IMR-90 (cell line): ENCODE measurements around the gene EPAS1. TPM values are rescaled to one million over a fixed set of nuclear protein-coding genes. Genes with fewer than 3 reads are reported as not detected.

Source experiments
- ATAC-seq: fragments of 200-7000 bp; cut with Tn5 transposase; 2 replicates; pipeline ENCODE4 v1.9.1; 2020; ENCODE audit warnings: low read depth, mild to moderate bottlenecking, moderate library complexity
- BruUV-seq: library from RNA; stranded (reverse); fragments of 400-500 nt; replicated peaks from 2 replicates; lab custom pipeline; 2021; lab: Mats Ljungman, UMichigan
- CTCF ChIA-PET: fragments of 300-600 bp; formaldehyde crosslinking; extraction: SDS; loops from one replicate; lab custom pipeline; 2021; ENCODE audit warnings: antibody characterized with exemption; lab: Yijun Ruan, JAX
- POLR2A ChIA-PET: fragments of 300-600 bp; sonication (Branson Sonifier 250); formaldehyde crosslinking; loops from one replicate; lab custom pipeline; 2022; ENCODE audit warnings: antibody characterized with exemption; ENCODE audit not compliant: unreplicated experiment; lab: Charles Lee
- DNase-seq: peaks from one replicate; pipeline ENCODE4 v3.0.0; 2013
- H2AFZ ChIP-seq: replicated peaks from 2 replicates; pipeline ENCODE3; 2013; ENCODE audit warnings: low read length, mild to moderate bottlenecking; ENCODE audit not compliant: poor library complexity
- H2AK5ac ChIP-seq: 2 replicates; pipeline ENCODE4 v1.6.1; 2013; ENCODE audit warnings: low read depth, low read length, inconsistent platforms
- H2AK9ac ChIP-seq: replicated peaks from 2 replicates; pipeline ENCODE3; 2013; ENCODE audit warnings: mild to moderate bottlenecking, low read depth, low read length, moderate library complexity; ENCODE audit not compliant: poor library complexity
- H2BK120ac ChIP-seq: 2 replicates; pipeline ENCODE4 v1.6.1; 2013; ENCODE audit warnings: low read depth, low read length, inconsistent platforms
- H2BK15ac ChIP-seq: 3 replicates; pipeline ENCODE4 v1.6.1; 2013; ENCODE audit warnings: low read depth, low read length, inconsistent platforms
- H2BK20ac ChIP-seq: 2 replicates; pipeline ENCODE4 v1.6.1; 2013; ENCODE audit warnings: low read depth, mild to moderate bottlenecking, inconsistent platforms, low read length, moderate library complexity
- H2BK5ac ChIP-seq: 2 replicates; pipeline ENCODE4 v1.6.1; 2013; ENCODE audit warnings: mild to moderate bottlenecking, low read depth, low read length, inconsistent platforms; ENCODE audit not compliant: poor library complexity, severe bottlenecking
- H3K14ac ChIP-seq: replicated peaks from 2 replicates; pipeline ENCODE4 v1.6.1; 2013; ENCODE audit warnings: low read depth, low read length, inconsistent platforms
- H3K18ac ChIP-seq: 2 replicates; pipeline ENCODE4 v1.6.1; 2013; ENCODE audit warnings: low read depth, low read length, control low read depth
- H3K23ac ChIP-seq: 2 replicates; pipeline ENCODE4 v1.6.1; 2013; ENCODE audit warnings: low read depth, low read length, inconsistent platforms
- H3K27ac ChIP-seq: 2 replicates; pipeline ENCODE4 v1.5.1; 2013; ENCODE audit warnings: mild to moderate bottlenecking, control low read depth, low read length; ENCODE audit not compliant: insufficient read depth
- H3K27me3 ChIP-seq: 2 replicates; pipeline ENCODE4 v1.6.1; 2013; ENCODE audit warnings: low read length; ENCODE audit not compliant: control insufficient read depth, insufficient read depth
- H3K36me3 ChIP-seq: 2 replicates; pipeline ENCODE4 v1.6.1; 2013; ENCODE audit warnings: low read length, mixed read lengths; ENCODE audit not compliant: control insufficient read depth, insufficient read depth
- H3K4ac ChIP-seq: 2 replicates; pipeline ENCODE4 v1.6.1; 2013; ENCODE audit warnings: low read depth, low read length, inconsistent platforms
- H3K4me1 ChIP-seq: 2 replicates; pipeline ENCODE4 v1.6.1; 2013; ENCODE audit warnings: low read length, mixed read lengths; ENCODE audit not compliant: control insufficient read depth, insufficient read depth
- H3K4me2 ChIP-seq: 2 replicates; pipeline ENCODE4 v1.6.1; 2013; ENCODE audit warnings: low read depth, mild to moderate bottlenecking, control low read depth, low read length, moderate library complexity
- H3K4me3 ChIP-seq: 2 replicates; pipeline ENCODE4 v1.5.1; 2013; ENCODE audit warnings: low read depth, mild to moderate bottlenecking, control low read depth, low read length, moderate library complexity; ENCODE audit not compliant: insufficient read depth
- H3K56ac ChIP-seq: 2 replicates; pipeline ENCODE4 v1.6.1; 2013; ENCODE audit warnings: low read length, inconsistent platforms; ENCODE audit not compliant: insufficient read depth; ENCODE audit errors: extremely low read depth
- H3K79me1 ChIP-seq, 2 experiments: 2 replicates each; pipeline ENCODE4 v1.6.1; 2013; ENCODE audit warnings: low read length in 2 of 2, inconsistent platforms in 1 of 2, low read depth in 1 of 2
- H3K9ac ChIP-seq: 2 replicates; pipeline ENCODE4 v1.6.1; 2013; ENCODE audit warnings: low read depth, low read length, control low read depth
- H3K9me1 ChIP-seq: 2 replicates; pipeline ENCODE4 v1.6.1; 2013; ENCODE audit warnings: low read length, inconsistent platforms; ENCODE audit not compliant: insufficient read depth
- H3K9me3 ChIP-seq: 2 replicates; pipeline ENCODE4 v1.6.1; 2013; ENCODE audit warnings: low read length; ENCODE audit not compliant: control insufficient read depth, insufficient read depth
- H4K20me1 ChIP-seq: 2 replicates; pipeline ENCODE4 v1.6.1; 2013; ENCODE audit warnings: low read length, inconsistent platforms; ENCODE audit not compliant: insufficient read depth
- H4K5ac ChIP-seq: 2 replicates; pipeline ENCODE4 v1.6.1; 2013; ENCODE audit warnings: mild to moderate bottlenecking, low read depth, low read length, control low read depth
- H4K8ac ChIP-seq, 2 experiments: 2 replicates each; pipeline ENCODE4 v1.6.1; 2013; ENCODE audit warnings: low read depth in 2 of 2, low read length in 2 of 2, control low read depth in 1 of 2, inconsistent platforms in 1 of 2
- H4K91ac ChIP-seq: 2 replicates; pipeline ENCODE4 v1.6.1; 2013; ENCODE audit warnings: low read depth, low read length, inconsistent platforms; ENCODE audit not compliant: insufficient read depth
- CEBPB ChIP-seq: IDR thresholded peaks from 2 replicates; pipeline ENCODE4 v1.6.1; 2012; ENCODE audit warnings: low read depth, low read length, improper control_type of control experiment
- CHD1 ChIP-seq: IDR thresholded peaks from 2 replicates; pipeline ENCODE4 v1.6.1; 2012; ENCODE audit warnings: low read depth, low read length, improper control_type of control experiment
- FOS ChIP-seq: fragments of 150-350 bp; IDR thresholded peaks from 2 replicates; pipeline ENCODE4 v1.6.1; 2016; ENCODE audit warnings: low read depth, low read length
- MAZ ChIP-seq: IDR thresholded peaks from 2 replicates; pipeline ENCODE4 v1.6.1; 2012; ENCODE audit warnings: low read depth, mild to moderate bottlenecking, low read length, improper control_type of control experiment, moderate library complexity, borderline replicate concordance
- MXI1 ChIP-seq: IDR thresholded peaks from 2 replicates; pipeline ENCODE4 v1.6.1; 2012; ENCODE audit warnings: low read depth, mild to moderate bottlenecking, low read length, moderate library complexity, borderline replicate concordance
- SMC3 ChIP-seq: fragments of 150-350 bp; IDR thresholded peaks from 2 replicates; pipeline ENCODE4 v1.6.1; 2016; ENCODE audit warnings: low read depth, mild to moderate bottlenecking, antibody characterized with exemption, low read length, moderate library complexity
- WGBS, 2 experiments: methylation state at CpG; one replicate each; pipeline versions ENCODE4 v1.1.5 to v1.1.7; 2013; ENCODE audit warnings: missing lambda C conversion rate in 2 of 2; ENCODE audit not compliant: insufficient read length in 1 of 2; ENCODE audit errors: extremely low coverage in 2 of 2; 5-methylcytosine and 5-hydroxymethylcytosine counted together
- dilution Hi-C: fragments of 300-500 bp; cut with HindIII; formaldehyde crosslinking; loops from one replicate; pipeline ENCODE4 v1.14.3; 2018; ENCODE audit warnings: low sequenced_read_pairs; ENCODE audit not compliant: unreplicated experiment
- in situ Hi-C: fragments of 300-500 bp; cut with MboI; formaldehyde crosslinking; loops from 3 replicates; pipeline ENCODE4 v1.14.3; 2019; ENCODE audit warnings: low sequenced_read_pairs, inconsistent platforms, mixed read lengths
- intact Hi-C: fragments of 100-400 bp; cut with micrococcal nuclease; formaldehyde crosslinking; loops from 2 replicates; pipeline ENCODE4 v1.10.0; 2022
- polyA plus RNA-seq, 3 experiments: library from polyadenylated mRNA; depleted of rRNA; stranded (reverse); fragments of >200 nt; gene quantifications; 2 replicates each; pipeline ENCODE4 v1.2.3, GENCODE V29; 2012; ENCODE audit warnings: low replicate concordance in 1 of 3
- total RNA-seq: library from RNA; depleted of rRNA; stranded (reverse); fragments of >200 nt; gene quantifications from 2 replicates; pipeline ENCODE4 v1.2.3, GENCODE V29; 2012
- TF ChIP-seq, protein P1 (sequence below): fragments of 150-350 bp; IDR thresholded peaks from 2 replicates; pipeline ENCODE4 v1.6.1; 2016; ENCODE audit warnings: low read depth, mild to moderate bottlenecking, low read length, moderate library complexity, borderline replicate concordance
- TF ChIP-seq, protein P2 (sequence below): conservative IDR thresholded peaks from 2 replicates; pipeline ENCODE4 v1.5.1; 2012; ENCODE audit warnings: mild to moderate bottlenecking, low read depth, low read length, improper control_type of control experiment

The EPAS1 gene
- total and polyA plus RNA-seq, 2 of the 4 experiments (the other 2 are of a cell fraction): 40.7 to 120 TPM

DNA sequence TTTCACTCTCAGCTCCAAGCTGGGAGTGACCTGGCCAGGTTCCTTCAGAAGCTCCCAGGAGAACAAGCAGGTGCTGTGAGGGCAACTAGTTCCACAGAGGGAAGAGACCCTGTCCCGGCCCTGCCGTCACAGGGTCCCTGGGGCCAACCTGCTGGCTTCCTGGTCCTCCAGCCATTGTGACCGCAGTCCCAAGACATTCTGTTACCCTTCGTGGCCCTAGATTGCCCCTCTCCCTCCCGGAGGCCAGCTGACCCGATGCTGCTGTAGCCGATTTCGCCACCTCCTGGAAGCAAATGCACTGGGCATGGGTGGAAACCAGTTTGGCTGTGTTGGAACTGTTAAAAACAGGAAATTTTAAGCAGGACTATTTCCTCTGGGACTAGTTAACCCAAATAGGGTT is 55.4 kb downstream of the EPAS1 start:
- TF ChIP-seq MXI1 (no peak), CHD1 (no peak), FOS (no peak), CEBPB (no peak), SMC3 (no peak), MAZ (no peak)
- TF ChIP-seq, protein P1, sequence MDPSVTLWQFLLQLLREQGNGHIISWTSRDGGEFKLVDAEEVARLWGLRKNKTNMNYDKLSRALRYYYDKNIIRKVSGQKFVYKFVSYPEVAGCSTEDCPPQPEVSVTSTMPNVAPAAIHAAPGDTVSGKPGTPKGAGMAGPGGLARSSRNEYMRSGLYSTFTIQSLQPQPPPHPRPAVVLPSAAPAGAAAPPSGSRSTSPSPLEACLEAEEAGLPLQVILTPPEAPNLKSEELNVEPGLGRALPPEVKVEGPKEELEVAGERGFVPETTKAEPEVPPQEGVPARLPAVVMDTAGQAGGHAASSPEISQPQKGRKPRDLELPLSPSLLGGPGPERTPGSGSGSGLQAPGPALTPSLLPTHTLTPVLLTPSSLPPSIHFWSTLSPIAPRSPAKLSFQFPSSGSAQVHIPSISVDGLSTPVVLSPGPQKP: no peak
- TF ChIP-seq, protein P2, sequence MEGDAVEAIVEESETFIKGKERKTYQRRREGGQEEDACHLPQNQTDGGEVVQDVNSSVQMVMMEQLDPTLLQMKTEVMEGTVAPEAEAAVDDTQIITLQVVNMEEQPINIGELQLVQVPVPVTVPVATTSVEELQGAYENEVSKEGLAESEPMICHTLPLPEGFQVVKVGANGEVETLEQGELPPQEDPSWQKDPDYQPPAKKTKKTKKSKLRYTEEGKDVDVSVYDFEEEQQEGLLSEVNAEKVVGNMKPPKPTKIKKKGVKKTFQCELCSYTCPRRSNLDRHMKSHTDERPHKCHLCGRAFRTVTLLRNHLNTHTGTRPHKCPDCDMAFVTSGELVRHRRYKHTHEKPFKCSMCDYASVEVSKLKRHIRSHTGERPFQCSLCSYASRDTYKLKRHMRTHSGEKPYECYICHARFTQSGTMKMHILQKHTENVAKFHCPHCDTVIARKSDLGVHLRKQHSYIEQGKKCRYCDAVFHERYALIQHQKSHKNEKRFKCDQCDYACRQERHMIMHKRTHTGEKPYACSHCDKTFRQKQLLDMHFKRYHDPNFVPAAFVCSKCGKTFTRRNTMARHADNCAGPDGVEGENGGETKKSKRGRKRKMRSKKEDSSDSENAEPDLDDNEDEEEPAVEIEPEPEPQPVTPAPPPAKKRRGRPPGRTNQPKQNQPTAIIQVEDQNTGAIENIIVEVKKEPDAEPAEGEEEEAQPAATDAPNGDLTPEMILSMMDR: no peak
- no peak overlapping the region for H3K4ac ChIP-seq
- H3K4me2 ChIP-seq: no peak overlapping the region
- H4K91ac ChIP-seq: no peak overlapping the region
- intact Hi-C loops (loop anchor here (5.0 kb wide), 1 partner anchor 720 kb away; no protein-coding TSS in a partner anchor), dilution Hi-C loops (no loop called here), in situ Hi-C loops (loop anchor here (25.0 kb wide), 1 partner anchor 340 kb away; no protein-coding TSS in a partner anchor)
- no peak overlapping the region for H2BK120ac ChIP-seq
- no peaks in the 10 kb centered on the region for H3K4me1 ChIP-seq
- ATAC-seq (no peak), DNase-seq (no peak)
- no peak overlapping the region for H3K9ac ChIP-seq
- POLR2A ChIA-PET: no interaction called here
- H3K27ac ChIP-seq: no peak overlapping the region
- H3K27me3 ChIP-seq: no peaks in the 10 kb centered on the region
- no peak overlapping the region for H4K8ac ChIP-seq
- no peak overlapping the region for H2AFZ ChIP-seq
- H3K56ac ChIP-seq: no peak overlapping the region
- no peak overlapping the region for H3K4me3 ChIP-seq
- peaks cover 66% of the 10 kb centered on the region for H4K20me1 ChIP-seq
- 81% methylated on average over 3 of the region's 8 CpGs; no CpG with 5 or more reads in 1 of the 2 experiments for WGBS, 2 experiments
- H3K14ac ChIP-seq: no peak overlapping the region
- H4K5ac ChIP-seq: no peak overlapping the region
- H2BK20ac ChIP-seq: no peak overlapping the region
- peaks cover 86% of the 10 kb centered on the region for H3K36me3 ChIP-seq
- H3K9me3 ChIP-seq: no peaks in the 10 kb centered on the region
- no peak overlapping the region for H3K23ac ChIP-seq
- no peak overlapping the region for H2BK5ac ChIP-seq
- H2AK9ac ChIP-seq: no peak overlapping the region
- CTCF ChIA-PET: no interaction called here
- no peak overlapping the region for H2BK15ac ChIP-seq
- peaks cover 21% of the 10 kb centered on the region for H3K9me1 ChIP-seq
- H3K79me1 ChIP-seq: peaks cover 54 to 97% of the 10 kb centered on the region in 2 experiments; a peak in 3 of 4 replicates
- no peak overlapping the region for H3K18ac ChIP-seq
- no TSS peak for BruUV-seq
- H2AK5ac ChIP-seq: no peak overlapping the region
